Mucosa of rectum (tissue), 2 donors: ENCODE results near the gene C10orf67.

Experiments
- H3K27ac ChIP-seq, 2 donors: one replicate each; pipeline ENCODE4 v1.7.0; 2013; ENCODE audit warnings: inconsistent platforms in 2 of 2, low read depth in 2 of 2, low read length in 2 of 2
- H3K27me3 ChIP-seq, 2 donors: one replicate each; pipeline ENCODE4 v1.7.0; 2013; ENCODE audit warnings: low read length in 2 of 2; ENCODE audit not compliant: control insufficient read depth in 2 of 2, insufficient read depth in 2 of 2
- H3K36me3 ChIP-seq, 2 donors: one replicate each; pipeline ENCODE4 v1.7.0; 2013; ENCODE audit warnings: low read length in 2 of 2; ENCODE audit not compliant: control insufficient read depth in 2 of 2, insufficient read depth in 2 of 2
- H3K4me1 ChIP-seq, 2 donors: one replicate each; pipeline ENCODE4 v1.7.0; 2013; ENCODE audit warnings: low read length in 2 of 2, mild to moderate bottlenecking in 1 of 2; ENCODE audit not compliant: control insufficient read depth in 2 of 2, insufficient read depth in 2 of 2
- H3K4me3 ChIP-seq, 2 donors: one replicate each; pipeline ENCODE4 v1.7.0; 2013; ENCODE audit warnings: low read length in 2 of 2
- H3K9ac ChIP-seq, 2 donors: one replicate each; pipeline ENCODE4 v1.7.0; 2013; ENCODE audit warnings: low read length in 2 of 2, low read depth in 1 of 2, mild to moderate bottlenecking in 1 of 2
- H3K9me3 ChIP-seq, 2 donors: one replicate each; pipeline ENCODE4 v1.7.0; 2013; ENCODE audit warnings: low read length in 2 of 2; ENCODE audit not compliant: control insufficient read depth in 2 of 2
- donor health status: healthy.
- donor health status: Normal muscosa, but diverticular disease.

C10orf67 gene

DNA sequence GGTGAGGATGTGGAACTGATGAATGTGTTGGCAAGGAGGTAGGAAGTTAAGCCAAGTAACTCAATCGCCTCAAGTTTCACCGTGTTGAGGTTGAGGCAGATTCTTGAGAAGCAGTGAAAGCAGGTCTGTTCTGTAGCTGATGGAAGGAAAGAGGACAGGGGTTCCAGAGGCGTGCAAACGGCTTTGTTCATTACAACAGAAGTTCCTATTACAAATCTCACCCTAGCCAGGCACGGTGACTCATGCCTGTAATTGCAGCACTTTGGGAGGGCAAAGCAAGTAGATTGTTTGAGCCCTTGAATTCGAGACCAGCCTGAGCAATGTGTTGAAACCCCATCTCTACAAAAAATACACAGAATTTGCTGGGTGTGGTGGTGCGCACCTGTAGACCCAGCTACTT, 189.4 kb downstream of the C10orf67 start:
- H3K4me1 ChIP-seq: no peaks in the 10 kb centered on the region
- no peaks in the 10 kb centered on the region for H3K9me3 ChIP-seq
- H3K27ac ChIP-seq: no peak overlapping the region
- H3K4me3 ChIP-seq: no peak overlapping the region
- H3K9ac ChIP-seq: no peak overlapping the region
- no peaks in the 10 kb centered on the region for H3K27me3 ChIP-seq
- H3K36me3 ChIP-seq: no peaks in the 10 kb centered on the region
